BJ (cell line): Measurements from ENCODE around the gene FAM169A. TPM values are rescaled to one million over a fixed set of nuclear protein-coding genes. Genes with fewer than 3 reads are reported as not detected.
"Not testable (repeated sequence)": the region's sequence is repeated elsewhere in the genome, so short reads cannot be mapped to it uniquely, and the experiment has no call there.

Experiments
- CTCF ChIA-PET: fragments of 350-600 bp; formaldehyde crosslinking; extraction: SDS; loops from one replicate; lab custom pipeline; 2021; ENCODE audit warnings: antibody characterized with exemption, inconsistent platforms; lab: Yijun Ruan, JAX
- POLR2A ChIA-PET: fragments of 300-600 bp; sonication (Branson Sonifier 250); formaldehyde crosslinking; extraction: SDS; loops from one replicate; lab custom pipeline; 2021; ENCODE audit warnings: antibody characterized with exemption; lab: Charles Lee
- DNase-seq: peaks from one replicate; pipeline ENCODE4 v3.0.0-alpha.2; 2011; ENCODE audit warnings: low read depth
- H3K27me3 ChIP-seq: 2 replicates; pipeline ENCODE4 v1.6.0; 2011; ENCODE audit warnings: low read length; ENCODE audit not compliant: control insufficient read depth, insufficient read depth
- H3K36me3 ChIP-seq: 2 replicates; pipeline ENCODE4 v1.5.1; 2011; ENCODE audit warnings: low read length; ENCODE audit not compliant: control insufficient read depth, insufficient read depth
- H3K4me3 ChIP-seq: 2 replicates; pipeline ENCODE4 v1.5.1; 2011; ENCODE audit warnings: low read depth, mild to moderate bottlenecking, control low read depth, low read length
- polyA plus RNA-seq: library from polyadenylated mRNA; depleted of rRNA; stranded (reverse); fragments of >200 nt; gene quantifications from 2 replicates; pipeline ENCODE4 v1.2.3, GENCODE V29; 2011
- TF ChIP-seq, protein P1 (sequence below): IDR thresholded peaks from 2 replicates; pipeline ENCODE4 v1.5.1; 2011; ENCODE audit warnings: low read depth, mild to moderate bottlenecking, control low read depth, inconsistent platforms, low read length, moderate library complexity; ENCODE audit not compliant: insufficient read depth

FAM169A gene
- polyA plus RNA-seq, 1 experiment: 0.22 TPM

DNA sequence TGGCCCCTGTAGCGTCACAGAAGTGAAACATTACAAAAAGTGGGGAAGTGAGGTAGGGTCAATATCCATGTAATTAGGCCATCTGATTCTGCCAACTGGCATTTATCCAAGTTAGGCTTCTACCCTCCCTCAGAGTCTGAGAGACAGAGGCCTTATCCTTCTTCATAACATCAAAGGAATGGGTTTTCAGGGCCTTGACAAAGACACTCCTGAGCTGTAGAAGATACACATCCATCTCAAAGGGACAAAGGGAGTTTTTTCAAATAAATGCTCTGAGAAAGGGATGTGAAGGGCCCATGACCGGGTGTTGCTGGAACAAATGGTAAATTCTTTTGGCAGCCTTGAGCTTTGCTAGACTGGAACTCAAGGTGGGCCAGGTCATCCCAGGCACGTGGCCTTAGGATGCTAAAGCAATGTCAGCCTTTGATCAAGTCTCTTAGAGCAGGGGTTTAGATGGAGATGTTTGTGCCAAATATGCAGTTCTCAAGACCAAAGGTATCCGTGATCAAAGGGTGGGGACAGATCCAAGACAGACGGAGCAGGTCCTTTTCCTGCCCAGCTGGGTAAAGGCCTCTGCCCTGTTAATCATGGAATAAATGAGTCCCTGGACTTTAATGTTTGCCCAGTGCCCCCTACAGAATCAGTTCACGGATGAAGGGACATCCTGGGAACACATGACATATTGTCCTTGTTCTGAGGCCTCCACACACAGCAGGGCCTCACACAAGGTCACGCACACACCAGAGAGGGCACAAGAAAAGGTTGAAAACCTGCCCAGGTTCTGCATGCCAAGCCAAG, 10.0 kb upstream of the FAM169A start:
- ChIA-PET CTCF (interaction anchor here (0.6 to 1.0 kb wide), 2 partner anchors 11 to 392 kb away, joined by 3 to 4 read pairs; no protein-coding TSS in a partner anchor), POLR2A (no interaction called here)
- Histone ChIP-seq H3K27me3 (peaks cover 2% of the 10 kb centered on the region; the same call in 1 of the 2 replicates), H3K4me3 (no peak overlapping the region), H3K36me3 (no peaks in the 10 kb centered on the region)
- TF ChIP-seq, protein P1, sequence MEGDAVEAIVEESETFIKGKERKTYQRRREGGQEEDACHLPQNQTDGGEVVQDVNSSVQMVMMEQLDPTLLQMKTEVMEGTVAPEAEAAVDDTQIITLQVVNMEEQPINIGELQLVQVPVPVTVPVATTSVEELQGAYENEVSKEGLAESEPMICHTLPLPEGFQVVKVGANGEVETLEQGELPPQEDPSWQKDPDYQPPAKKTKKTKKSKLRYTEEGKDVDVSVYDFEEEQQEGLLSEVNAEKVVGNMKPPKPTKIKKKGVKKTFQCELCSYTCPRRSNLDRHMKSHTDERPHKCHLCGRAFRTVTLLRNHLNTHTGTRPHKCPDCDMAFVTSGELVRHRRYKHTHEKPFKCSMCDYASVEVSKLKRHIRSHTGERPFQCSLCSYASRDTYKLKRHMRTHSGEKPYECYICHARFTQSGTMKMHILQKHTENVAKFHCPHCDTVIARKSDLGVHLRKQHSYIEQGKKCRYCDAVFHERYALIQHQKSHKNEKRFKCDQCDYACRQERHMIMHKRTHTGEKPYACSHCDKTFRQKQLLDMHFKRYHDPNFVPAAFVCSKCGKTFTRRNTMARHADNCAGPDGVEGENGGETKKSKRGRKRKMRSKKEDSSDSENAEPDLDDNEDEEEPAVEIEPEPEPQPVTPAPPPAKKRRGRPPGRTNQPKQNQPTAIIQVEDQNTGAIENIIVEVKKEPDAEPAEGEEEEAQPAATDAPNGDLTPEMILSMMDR: no peak
- no peak for DNase-seq

DNA sequence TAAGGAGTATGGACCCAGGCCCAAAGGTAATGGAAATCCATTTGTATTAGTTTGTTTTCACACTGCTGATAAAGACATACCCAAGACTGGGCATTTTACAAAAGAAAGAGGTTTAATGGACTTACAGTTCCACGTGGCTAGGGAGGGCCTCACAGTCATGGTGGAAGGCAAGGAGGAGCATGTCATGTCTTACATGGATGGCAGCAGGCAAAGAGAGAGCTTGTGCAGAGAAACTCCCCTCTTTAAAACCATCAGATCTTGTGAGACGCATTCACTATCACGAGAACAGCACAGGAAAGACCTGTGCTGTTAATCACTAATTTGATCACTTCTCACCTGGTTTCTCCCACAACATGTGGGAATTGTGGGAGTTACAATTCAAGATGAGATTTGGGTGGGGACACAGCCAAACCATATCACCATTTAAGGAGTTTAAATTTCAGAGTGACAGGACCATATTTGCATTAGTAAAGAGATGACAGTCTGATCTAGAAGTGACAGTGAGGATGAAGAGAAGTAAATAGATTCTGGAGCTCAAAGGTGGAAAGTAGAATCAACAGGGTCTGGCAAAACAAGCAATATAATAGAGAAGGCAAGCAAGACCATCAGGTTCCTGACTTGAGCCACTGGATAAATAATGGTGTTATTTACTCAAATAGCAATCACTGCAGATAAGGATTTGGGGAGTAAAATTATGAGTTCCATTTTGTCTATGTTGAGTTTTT, 7.5 kb upstream of the FAM169A start:
- Histone ChIP-seq H3K4me3 (no peak overlapping the region), H3K36me3 (no peaks in the 10 kb centered on the region), H3K27me3 (peaks cover 2% of the 10 kb centered on the region; the same call in 1 of the 2 replicates)
- TF ChIP-seq, protein P1: no peak
- POLR2A ChIA-PET: no interaction called here
- DNase-seq: no peak
- CTCF ChIA-PET: no interaction called here

DNA sequence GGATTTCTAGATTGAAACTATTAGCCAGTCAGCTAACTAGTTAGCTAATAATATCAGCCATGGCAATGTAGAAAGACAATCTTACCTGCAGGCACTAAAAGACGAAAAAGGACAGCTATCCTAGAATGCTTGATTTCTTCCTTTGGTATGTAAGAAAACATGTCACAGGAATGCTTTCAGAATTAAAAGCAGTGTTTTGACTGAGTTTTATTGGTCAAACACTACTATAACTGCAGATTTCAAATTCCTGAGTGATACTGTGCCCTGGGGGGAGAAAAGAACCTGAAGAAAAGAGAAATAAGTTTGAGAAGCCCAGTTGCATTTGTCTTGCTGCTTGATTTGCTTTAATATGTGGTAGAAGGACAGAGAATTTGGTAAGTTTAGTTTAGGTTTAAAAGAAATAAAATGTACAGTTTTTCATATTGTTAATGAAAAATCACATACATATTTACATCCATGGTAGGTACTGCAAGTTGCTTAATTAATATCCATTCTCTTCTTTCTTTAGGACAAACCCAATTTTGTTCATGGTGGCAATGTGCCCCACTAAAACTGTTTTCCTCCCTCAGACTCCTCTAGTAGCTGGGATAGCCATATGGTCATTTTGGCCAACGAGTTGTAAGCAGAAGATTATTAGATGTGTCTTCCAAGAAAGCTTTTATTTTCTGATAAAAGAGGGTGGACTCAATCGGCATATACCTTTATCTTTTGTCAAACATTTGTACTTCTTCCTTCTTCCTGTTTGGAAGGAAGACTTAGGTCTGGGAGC, 4.3 kb upstream of the FAM169A start:
- DNase-seq: peak; percentile 39
- CTCF ChIA-PET: no interaction called here
- H3K36me3 ChIP-seq: no peaks in the 10 kb centered on the region
- no peak overlapping the region for H3K4me3 ChIP-seq
- TF ChIP-seq, protein P1: no peak
- POLR2A ChIA-PET: no interaction called here
- H3K27me3 ChIP-seq: peaks cover 5% of the 10 kb centered on the region

DNA sequence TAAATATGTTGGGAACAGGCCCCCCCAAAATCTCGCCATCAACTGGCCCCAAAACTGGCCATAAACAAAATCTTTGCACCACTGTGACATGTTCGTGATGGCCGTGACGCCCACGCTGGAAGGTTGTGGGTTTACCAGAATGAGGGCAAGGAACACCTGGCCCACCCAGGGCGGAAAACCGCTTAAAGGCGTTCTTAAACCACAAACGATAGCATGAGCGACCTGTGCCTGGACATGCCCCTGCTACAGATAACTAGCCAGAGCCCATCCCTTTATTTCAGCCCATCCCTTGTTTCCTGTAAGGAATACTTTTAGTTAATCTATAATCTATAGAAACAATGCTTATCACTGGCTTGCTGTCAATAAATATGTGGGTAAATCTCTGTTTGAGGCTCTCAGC, 3.2 kb upstream of the FAM169A start:
- POLR2A ChIA-PET, CTCF ChIA-PET: not testable (repeated sequence)

DNA sequence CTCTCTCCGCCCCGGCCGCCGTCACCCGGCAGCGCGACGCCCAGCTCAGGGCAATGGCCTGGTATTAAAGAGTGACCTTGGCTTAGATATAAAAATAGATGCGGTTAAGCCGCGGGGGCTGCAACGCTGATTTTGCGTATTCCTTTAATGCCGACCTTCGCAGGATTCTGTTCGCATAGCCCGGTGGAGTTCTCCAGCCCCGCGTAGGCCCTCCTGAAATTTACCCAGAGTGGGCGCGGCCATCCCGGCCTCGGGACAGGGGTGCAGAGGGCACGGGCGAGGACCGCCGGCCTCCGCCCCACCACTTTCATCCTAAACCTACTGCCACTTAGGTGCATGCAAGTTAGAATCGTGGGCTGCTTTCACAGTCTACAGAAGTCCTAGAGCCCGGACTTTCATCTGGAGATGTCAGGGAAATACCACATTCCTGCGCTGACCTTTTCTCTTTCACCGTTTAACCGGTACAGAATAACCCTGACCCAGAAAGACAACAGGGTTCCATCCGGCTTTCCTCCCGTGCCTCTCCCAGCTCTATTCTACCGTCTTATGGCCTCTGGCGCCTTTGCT, 492 bp upstream of the FAM169A start:
- POLR2A ChIA-PET: no interaction called here
- peak overlapping the region; percentile 56 for H3K4me3 ChIP-seq
- DNase-seq: no peak

More for the DNA sequence above, 3.2 kb upstream of the FAM169A start:
- H3K27me3 ChIP-seq, H3K36me3 ChIP-seq, DNase-seq, H3K4me3 ChIP-seq: not testable (repeated sequence)

More for the DNA sequence above, 492 bp upstream of the FAM169A start:
- CTCF ChIA-PET: no interaction called here
- TF ChIP-seq, protein P1: no peak
- Histone ChIP-seq H3K27me3 (peaks cover 7% of the 10 kb centered on the region), H3K36me3 (no peaks in the 10 kb centered on the region)
